HG03439 (cell line): ENCODE results near the gene NUDT11.
"Not testable (repeated sequence)": the region's sequence is repeated elsewhere in the genome, so short reads cannot be mapped to it uniquely, and the experiment has no call there.

Experiments
- ATAC-seq: cut with Tn5 transposase; IDR thresholded peaks from one replicate; pipeline ENCODE4 v1.9.1; 2021; ENCODE audit warnings: mild to moderate bottlenecking, moderate library complexity; ENCODE audit not compliant: unreplicated experiment

Gene NUDT11

GRCh38 chrX:51496501-51497291 is at the start of gene NUDT11:
Gene NUDT11 (minus strand): TSS chrX:51496592. CDS start chrX:51496444, 148 bp downstream.
- ATAC-seq, result peak; percentile 83

- ATAC-seq, result no peak
Observed at GRCh38 chrX:51520393-51520792, 24.0 kb upstream of the NUDT11 start.

GRCh38 chrX:51519131-51519530 is 22.7 kb upstream of the NUDT11 start:
- ATAC-seq, result not testable (repeated sequence)

GRCh38 chrX:51507551-51507950 is 11.2 kb upstream of the NUDT11 start:
- ATAC-seq, result no peak

- peak; percentile 22 for ATAC-seq
Observed at GRCh38 chrX:51495701-51496488, 497 bp downstream of the NUDT11 start.

GRCh38 chrX:51494409-51494808 is 2.0 kb downstream of the NUDT11 start:
- ATAC-seq, result no peak

GRCh38 chrX:51487960-51488267 is 8.5 kb downstream of the NUDT11 start:
- no peak for ATAC-seq

GRCh38 chrX:51484616-51485015 is 11.8 kb downstream of the NUDT11 start:
- ATAC-seq, result no peak

- not testable (repeated sequence) for ATAC-seq
Observed at GRCh38 chrX:51482411-51482810, 14.0 kb downstream of the NUDT11 start.

GRCh38 chrX:51476930-51477329 is 19.5 kb downstream of the NUDT11 start:
- ATAC-seq, result no peak

GRCh38 chrX:51463322-51463721 is 33.1 kb downstream of the NUDT11 start:
- no peak for ATAC-seq

GRCh38 chrX:51461053-51462044 is 35.0 kb downstream of the NUDT11 start:
- ATAC-seq, result no peak

GRCh38 chrX:51459125-51459524 is 37.3 kb downstream of the NUDT11 start:
- ATAC-seq, result no peak

- ATAC-seq, result no peak
Observed at GRCh38 chrX:51456814-51457213, 39.6 kb downstream of the NUDT11 start.

GRCh38 chrX:51456246-51456645 is 40.1 kb downstream of the NUDT11 start:
- no peak for ATAC-seq

- no peak for ATAC-seq
Observed at GRCh38 chrX:51440365-51440764, 56.0 kb downstream of the NUDT11 start.
